Renal pelvis (tissue), 4 donors: ENCODE measurements around the gene SMIM41. TPM values are rescaled to one million over a fixed set of nuclear protein-coding genes. Genes with fewer than 3 reads are reported as not detected.

ENCODE experiments used
- DNase-seq: peaks from one replicate; pipeline ENCODE4 v3.0.0-alpha.2; 2013
- polyA plus RNA-seq, 3 donors: library from polyadenylated mRNA; unstranded; fragments of 120-200 nt; gene quantifications; one replicate each; pipeline ENCODE4 v1.2.1, GENCODE V29; 2013; ENCODE audit not compliant: insufficient read length in 3 of 3

Gene SMIM41
- polyA plus RNA-seq, 3 donors: 0.61 to 0.73 (median 0.73) TPM

GRCh38 chr12:52145228-52146088 is 66.0 kb downstream of the SMIM41 start:
- DNase-seq: no peak

- no peak for DNase-seq
Measured at GRCh38 chr12:52146089-52146821, 66.8 kb downstream of the SMIM41 start.

DNA sequence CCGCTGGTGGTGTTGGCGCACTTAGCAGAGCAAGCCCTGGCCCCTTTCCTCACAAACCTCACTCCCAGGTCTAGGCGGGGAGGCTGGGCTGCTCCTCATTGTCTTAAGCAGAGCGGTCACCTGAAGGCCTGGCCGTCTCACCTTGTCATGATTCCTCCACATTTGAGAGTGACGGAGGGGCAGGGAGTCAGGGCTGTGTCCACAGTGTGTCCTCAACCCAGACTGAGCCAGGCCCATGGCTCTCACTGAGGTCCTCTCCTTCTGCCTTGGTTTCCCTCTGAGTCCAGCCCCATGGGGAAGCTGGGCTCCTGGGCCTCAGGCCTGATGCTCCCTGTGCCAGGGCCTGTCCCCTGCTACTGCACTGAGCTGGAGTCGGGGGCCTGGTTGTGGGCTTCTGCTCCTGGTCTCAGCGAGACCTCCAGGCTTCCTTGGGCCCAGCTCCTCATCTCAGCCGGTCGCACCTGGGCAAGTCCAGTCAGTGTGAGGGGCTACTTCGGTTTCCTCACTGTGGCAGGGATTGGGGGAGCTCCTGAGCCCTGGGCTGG is 67.4 kb downstream of the SMIM41 start:
- no peak for DNase-seq

DNA sequence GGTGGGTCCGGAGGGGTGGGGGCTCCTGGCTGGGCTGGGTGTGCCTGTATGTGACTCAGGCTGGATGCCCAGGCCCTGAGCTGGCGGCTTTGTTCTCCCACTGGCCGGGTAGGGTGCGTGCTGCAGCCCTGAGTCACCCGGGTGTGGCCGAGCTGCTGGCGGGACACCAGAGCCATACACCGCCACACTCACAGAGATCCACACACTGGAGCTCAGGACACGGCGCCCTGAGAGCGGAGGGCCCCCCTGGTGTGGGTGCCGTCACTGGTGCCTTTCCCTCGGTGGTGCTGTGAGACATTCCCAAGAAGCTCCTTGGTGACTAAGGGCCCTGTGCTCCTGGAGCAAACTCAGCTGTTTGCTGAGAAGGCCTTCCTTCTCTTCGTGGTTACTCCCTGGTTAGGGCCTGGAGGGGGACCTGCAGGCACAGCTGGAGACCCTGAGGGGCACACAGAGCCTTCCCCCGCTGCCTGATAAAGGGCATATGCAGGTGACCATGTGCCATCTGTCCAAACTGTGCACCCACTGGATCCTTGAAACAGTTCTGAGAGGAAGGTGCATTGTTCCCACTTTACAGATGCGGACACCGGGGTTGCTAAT is 68.0 kb downstream of the SMIM41 start:
- DNase-seq: no peak

GRCh38 chr12:52147964-52148463 is 68.5 kb downstream of the SMIM41 start:
- no peak for DNase-seq

DNA sequence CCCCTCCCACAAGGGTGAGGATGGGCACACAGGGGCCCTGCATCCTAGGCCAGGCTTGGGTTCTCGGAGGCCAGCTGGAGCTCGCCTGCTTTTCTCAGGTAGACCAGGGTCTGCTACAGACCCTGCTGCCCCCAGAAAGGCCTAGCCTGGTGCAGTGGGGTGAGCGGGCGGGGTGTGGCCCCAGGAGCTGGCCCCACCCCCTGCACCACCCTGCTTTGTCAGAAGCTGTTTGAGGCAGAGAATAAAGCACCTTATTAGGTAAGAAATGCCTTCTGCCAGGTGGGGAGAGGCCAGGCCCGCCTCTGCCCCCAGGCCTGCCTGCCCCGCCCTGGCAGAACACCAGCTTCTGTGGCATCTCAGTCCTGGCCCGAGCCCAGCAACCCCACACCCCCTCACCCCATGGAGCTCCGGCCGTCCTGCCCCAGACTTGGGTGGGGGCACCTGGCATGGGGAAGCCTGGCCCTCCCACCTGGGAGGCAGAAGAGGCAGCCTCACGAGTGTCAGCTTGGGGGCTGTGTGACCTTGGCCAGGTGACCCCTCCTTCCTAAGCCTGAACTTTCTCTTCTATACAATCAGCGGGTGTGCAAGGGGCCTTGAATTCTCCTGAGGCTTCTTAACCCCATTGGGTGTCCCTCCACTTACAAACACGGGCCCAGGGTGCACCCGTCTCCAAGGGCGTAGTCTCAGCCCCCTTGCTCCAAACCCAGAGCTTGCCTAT is 69.1 kb downstream of the SMIM41 start:
- DNase-seq: no peak

DNA sequence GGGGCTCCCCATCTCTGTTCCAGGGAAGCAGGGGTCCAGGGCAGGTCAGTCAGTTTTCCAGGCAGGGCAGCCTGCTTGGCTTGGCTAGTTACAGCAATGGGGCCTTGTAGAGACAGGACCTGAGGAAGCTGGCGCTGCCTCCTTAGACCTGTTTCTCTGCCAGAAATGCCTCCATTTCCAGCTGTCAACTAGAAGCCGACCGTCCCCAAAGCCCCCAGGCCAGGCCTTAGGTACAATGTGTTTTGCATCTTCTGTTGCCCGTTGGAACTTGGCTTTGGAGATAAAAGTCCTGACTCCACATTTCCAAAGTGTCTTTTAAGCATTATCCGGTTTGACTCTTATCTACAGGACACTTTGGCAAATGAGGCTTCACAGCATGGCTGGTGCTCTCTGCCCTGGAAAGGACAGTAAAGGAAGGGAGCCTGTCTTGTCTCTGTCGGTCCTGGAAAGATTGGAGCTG is 69.7 kb downstream of the SMIM41 start:
- no peak for DNase-seq

- DNase-seq: no peak
Measured at GRCh38 chr12:52149651-52150241, 70.2 kb downstream of the SMIM41 start.

- no peak for DNase-seq
Measured at GRCh38 chr12:52151153-52151836, 71.8 kb downstream of the SMIM41 start.

- peak; percentile 57 for DNase-seq
Measured at GRCh38 chr12:52151837-52152783, 72.6 kb downstream of the SMIM41 start.

DNA sequence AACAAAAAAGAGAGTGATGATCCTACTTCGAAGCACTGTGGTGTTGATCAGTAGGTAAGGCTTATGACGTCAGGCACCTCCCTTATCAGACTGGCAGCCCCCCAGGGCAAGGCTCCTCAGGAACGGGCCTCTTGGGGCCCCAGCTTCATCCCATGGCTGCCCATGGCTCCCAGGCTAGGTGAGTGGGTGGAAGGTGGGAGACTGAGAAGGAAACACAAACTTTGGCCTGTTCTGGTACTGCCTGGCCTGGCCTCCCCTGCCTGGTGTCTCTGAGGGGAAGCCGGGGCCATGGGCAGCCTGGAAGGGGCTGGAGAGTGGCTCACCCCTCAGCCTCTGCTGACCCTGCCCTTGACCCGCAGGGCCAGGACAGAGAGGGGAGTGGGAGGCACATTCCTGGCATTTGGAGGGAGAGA is 73.4 kb downstream of the SMIM41 start:
- no peak for DNase-seq

GRCh38 chr12:52155048-52155868 is 75.8 kb downstream of the SMIM41 start:
- DNase-seq: no peak

GRCh38 chr12:52156311-52156710 is 76.8 kb downstream of the SMIM41 start:
- DNase-seq: no peak

GRCh38 chr12:52156757-52157565 is 77.5 kb downstream of the SMIM41 start:
- DNase-seq: peak; percentile 56

DNA sequence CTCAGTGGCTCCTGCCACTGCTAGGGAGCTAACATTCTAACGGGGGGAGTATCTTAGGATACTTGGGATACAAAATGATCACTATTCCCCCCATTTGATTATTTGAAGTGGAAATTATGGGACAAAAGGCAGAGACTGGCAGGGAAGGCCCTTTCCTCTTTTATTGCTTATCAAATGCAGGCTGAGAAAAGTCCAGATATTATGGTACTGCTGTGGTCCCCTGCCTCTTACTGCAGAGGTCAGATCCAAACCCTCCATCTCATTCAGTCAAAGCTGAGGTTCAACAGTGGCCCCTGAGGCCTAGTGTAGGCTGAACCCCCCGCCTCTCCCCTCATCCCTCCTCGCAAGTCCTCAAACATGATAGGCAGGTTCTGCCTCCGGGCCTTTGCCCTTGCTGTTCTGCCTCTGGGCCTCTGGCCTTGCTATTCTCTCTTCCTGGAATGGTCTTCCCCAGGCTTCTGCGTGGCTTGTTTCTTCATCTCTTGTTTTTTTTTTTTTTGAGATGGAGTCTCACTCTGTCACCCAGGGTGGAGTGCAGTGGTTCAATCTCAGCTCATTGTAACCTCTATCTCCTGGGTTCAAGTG is 78.2 kb downstream of the SMIM41 start:
- no peak for DNase-seq
